ENCODE results near the gene ACTR3C. TPM values are rescaled to one million over a fixed set of nuclear protein-coding genes. Genes with fewer than 3 reads are reported as not detected.
"Not testable (repeated sequence)": the region's sequence is repeated elsewhere in the genome, so short reads cannot be mapped to it uniquely, and the experiment has no call there.

ACTR3C gene
- total RNA-seq, 2 experiments from 2014 or later, result 5.0 to 6.1 TPM

- H3K36me3 Mint-ChIP-seq (ENCODE audit: low read depth); H3K27me3 Mint-ChIP-seq; DNase-seq; POLR2A ChIA-PET; H3K27ac Mint-ChIP-seq; H3K4me1 Mint-ChIP-seq; H3K4me3 Mint-ChIP-seq; H3K9me3 Mint-ChIP-seq: not testable (repeated sequence)
- CTCF ChIA-PET, result interaction anchor here (0.6 kb wide), 1 partner anchor 1058 kb away, joined by 3 read pairs; no protein-coding TSS in a partner anchor
Measured at GRCh38 chr7:150204577-150204976, 118.8 kb downstream of the ACTR3C start.

- CTCF ChIA-PET; H3K4me1 Mint-ChIP-seq; DNase-seq; H3K27ac Mint-ChIP-seq; H3K36me3 Mint-ChIP-seq (ENCODE audit: low read depth); POLR2A ChIA-PET; H3K27me3 Mint-ChIP-seq; H3K9me3 Mint-ChIP-seq; H3K4me3 Mint-ChIP-seq: not testable (repeated sequence)
Measured at GRCh38 chr7:150202894-150203293, 120.5 kb downstream of the ACTR3C start.

Other genes with a start within 250 kb of the ACTR3C start
- 10 to 100 TPM; 12.8 to 14.9 TPM for gene LRRC61, start 190 bp downstream of the ACTR3C start, total RNA-seq
- gene RARRES2, start 18.1 kb upstream of the ACTR3C start, total RNA-seq, result not detected
- gene REPIN1, start 45.3 kb upstream of the ACTR3C start, total RNA-seq, result 10 to 100 TPM; 45.1 to 54.6 TPM
- gene ZNF775, start 55.8 kb upstream of the ACTR3C start, total RNA-seq, result 1 to 10 TPM; 4.2 to 4.4 TPM
- gene GIMAP8, start 127.1 kb upstream of the ACTR3C start, total RNA-seq, result 10 to 100 TPM; 35.9 to 36.3 TPM
- gene GIMAP7, start 191.3 kb upstream of the ACTR3C start, total RNA-seq, result 100 to 1,000 TPM; 239 to 244 TPM
- 100 to 1,000 TPM; 311 to 335 TPM for gene GIMAP4, start 243.8 kb upstream of the ACTR3C start, total RNA-seq